T-cell (primary cell): ENCODE measurements around the gene CARD14. TPM values are rescaled to one million over a fixed set of nuclear protein-coding genes. Genes with fewer than 3 reads are reported as not detected.
"Not testable (repeated sequence)": the region's sequence is repeated elsewhere in the genome, so short reads cannot be mapped to it uniquely, and the experiment has no call there.

Experiments
- ATAC-seq, 4 experiments: fragments of 200-7000 bp in 3 of 4; fragments of 150-1000 bp in 1 of 4; cut with Tn5 transposase; replicated peaks in 1 of 4; 1 replicate in 3 of 4; 2 replicates in 1 of 4; pipeline ENCODE4 v1.10.0; 2021; ENCODE audit warnings: moderate library complexity in 3 of 4, mild to moderate bottlenecking in 2 of 4, moderate number of reproducible peaks in 1 of 4
- CTCF ChIA-PET, 2 donors: fragments of 300-600 bp; sonication (Branson Sonifier 250); formaldehyde crosslinking; loops; one replicate each; lab custom pipeline; 2022; ENCODE audit warnings: antibody characterized with exemption in 2 of 2; lab: Charles Lee
- POLR2A ChIA-PET, 2 donors: fragments of 300-600 bp; sonication (Branson Sonifier 250); formaldehyde crosslinking; loops; one replicate each; lab custom pipeline; 2022; ENCODE audit warnings: antibody characterized with exemption in 2 of 2; lab: Charles Lee
- DNase-seq, 35 experiments: peaks; one replicate each; pipeline versions ENCODE4 v3.0.0 to v3.0.0-alpha.2; 2013 to 2023
- H3K27ac ChIP-seq: one replicate; pipeline ENCODE4 v1.5.1; 2013; ENCODE audit warnings: low read length
- H3K27me3 ChIP-seq, 2 experiments: replicated peaks in 1 of 2; 1 replicate in 1 of 2; 2 replicates in 1 of 2; pipeline versions ENCODE4 v1.6.1 to v1.7.0; 2013; ENCODE audit warnings: low read length in 1 of 2, mixed read lengths in 1 of 2; ENCODE audit not compliant: control insufficient read depth in 2 of 2, insufficient read depth in 2 of 2; ENCODE audit errors: extremely low read depth in 1 of 2
- H3K36me3 ChIP-seq, 2 donors: 1 replicate in 1 of 2; 2 replicates in 1 of 2; pipeline versions ENCODE4 v1.6.1 to v1.7.0; 2013; ENCODE audit warnings: low read length in 1 of 2; ENCODE audit not compliant: control insufficient read depth in 2 of 2, insufficient read depth in 1 of 2; ENCODE audit errors: extremely low read depth in 1 of 2
- H3K4me1 ChIP-seq, 2 experiments: 1 replicate in 1 of 2; 2 replicates in 1 of 2; pipeline versions ENCODE4 v1.6.1 to v1.7.0; 2013; ENCODE audit warnings: low read length in 2 of 2, mixed read lengths in 1 of 2; ENCODE audit not compliant: insufficient read depth in 2 of 2, control insufficient read depth in 1 of 2; ENCODE audit errors: extremely low read depth in 1 of 2
- H3K4me3 ChIP-seq, 2 donors: 1 replicate in 1 of 2; 2 replicates in 1 of 2; pipeline versions ENCODE4 v1.5.1 to v1.7.0; 2013; ENCODE audit warnings: mild to moderate bottlenecking in 2 of 2, low read length in 1 of 2, moderate library complexity in 1 of 2; ENCODE audit not compliant: control insufficient read depth in 1 of 2; ENCODE audit errors: extremely low read depth in 1 of 2
- H3K9me3 ChIP-seq: 2 replicates; pipeline ENCODE4 v1.7.0; 2013
- H3K27ac Mint-ChIP-seq, 2 donors: one replicate each; pipeline ENCODE4 v1.8.0; 2020 to 2021; ENCODE audit warnings: mild to moderate bottlenecking in 2 of 2, mixed read lengths in 2 of 2
- H3K27me3 Mint-ChIP-seq, 2 donors: one replicate each; pipeline ENCODE4 v1.8.0; 2021 to 2022; ENCODE audit warnings: mixed read lengths in 2 of 2
- H3K36me3 Mint-ChIP-seq: one replicate; pipeline ENCODE4 v1.8.0; 2021; ENCODE audit warnings: mixed read lengths
- H3K4me1 Mint-ChIP-seq, 3 donors: one replicate each; pipeline ENCODE4 v1.8.0; 2020 to 2022; ENCODE audit warnings: mixed read lengths in 3 of 3, mild to moderate bottlenecking in 1 of 3
- H3K4me3 Mint-ChIP-seq, 3 donors: one replicate each; pipeline ENCODE4 v1.8.0; 2020 to 2022; ENCODE audit warnings: mild to moderate bottlenecking in 3 of 3, mixed read lengths in 3 of 3, moderate library complexity in 3 of 3
- H3K9me3 Mint-ChIP-seq, 3 donors: one replicate each; pipeline ENCODE4 v1.8.0; 2020 to 2022; ENCODE audit warnings: mixed read lengths in 3 of 3
- WGBS: methylation state at CpG from one replicate; pipeline ENCODE4 v1.1.5; 2013; ENCODE audit warnings: missing lambda C conversion rate; ENCODE audit not compliant: insufficient coverage; 5-methylcytosine and 5-hydroxymethylcytosine counted together
- total RNA-seq, 35 experiments: library from RNA in 6 of 35; stranded (reverse) in 6 of 35; fragments of 120-200 nt in 1 of 35; gene quantifications; one replicate each; pipeline versions ENCODE4 v1.2.1 to v1.2.4 and lab custom pipeline; 2013 to 2026

CARD14 gene
- total RNA-seq, 5 donors from 2014 or later (not counting 1 experiment from before 2014, with no cell fraction given) = 0.06 to 0.10 TPM; not detected in 3

DNA sequence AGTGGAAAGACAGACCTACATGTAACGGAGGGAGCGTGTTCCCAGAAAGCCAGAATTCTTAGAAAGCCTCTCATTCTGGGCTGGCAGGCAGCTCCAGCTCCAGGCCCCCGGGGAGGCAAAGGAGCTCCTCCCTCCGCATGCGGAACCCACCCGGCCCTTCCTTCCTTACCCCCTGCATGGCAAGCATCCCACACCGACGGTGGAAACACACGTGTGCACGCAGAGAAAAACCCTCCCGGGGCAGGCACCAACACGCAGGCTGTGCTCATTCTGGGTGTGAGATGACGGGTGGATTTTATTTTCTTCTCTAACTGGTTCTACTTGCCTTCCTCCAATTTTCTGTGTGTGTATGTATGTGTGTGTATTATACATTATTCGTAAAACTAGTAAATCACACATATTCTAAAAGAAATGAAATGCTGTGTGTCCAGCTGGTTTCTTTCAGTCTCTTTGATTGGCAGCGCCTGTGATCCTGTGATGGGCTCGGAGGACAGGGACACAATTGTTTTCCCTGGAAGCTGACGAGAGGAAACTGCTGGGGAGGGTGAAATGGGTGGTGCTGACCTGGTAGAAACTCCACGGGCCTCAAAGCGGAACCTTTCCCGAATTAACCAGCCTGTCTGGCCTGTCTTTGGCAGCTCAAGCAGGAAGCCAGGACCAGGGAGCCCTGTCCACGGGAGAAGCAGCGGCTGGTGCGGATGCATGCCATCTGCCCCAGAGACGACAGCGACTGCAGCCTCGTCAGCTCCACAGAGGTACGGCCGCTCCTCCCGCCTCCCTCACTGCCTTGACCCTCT is 22.2 kb downstream of the CARD14 start:
- CTCF ChIA-PET = interaction anchor here in 1 of 2 donors (0.6 kb wide), 1 partner anchor 28 kb away, joined by 6 read pairs; no protein-coding TSS in a partner anchor

DNA sequence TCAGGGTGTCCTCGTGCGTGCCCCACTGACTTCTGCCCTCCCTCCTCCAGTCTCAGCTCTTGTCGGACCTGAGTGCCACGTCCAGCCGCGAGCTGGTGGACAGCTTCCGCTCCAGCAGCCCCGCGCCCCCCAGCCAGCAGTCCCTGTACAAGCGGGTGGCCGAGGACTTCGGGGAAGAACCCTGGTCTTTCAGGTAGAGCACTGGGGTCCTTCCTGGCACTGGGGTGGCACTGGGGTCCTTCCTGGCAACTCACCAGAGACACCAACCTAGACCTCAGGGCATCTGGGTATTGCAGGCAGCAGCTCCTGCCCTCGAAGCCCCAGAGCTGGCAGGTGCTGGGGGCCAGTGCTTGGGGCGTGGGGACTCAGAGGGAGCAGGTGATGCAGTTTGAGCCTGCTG is 25.3 kb downstream of the CARD14 start:
- Histone ChIP-seq H3K4me3 (no peak overlapping the region), H3K27me3 (peaks cover 0 to 25% of the 10 kb centered on the region in 2 experiments), H3K9me3 (no peaks in the 10 kb centered on the region), H3K4me1 (peaks cover 0 to 4% of the 10 kb centered on the region in 2 experiments), H3K27ac (no peak overlapping the region), H3K36me3 (no peaks in the 10 kb centered on the region)
- Mint-ChIP-seq H3K27me3 (peaks cover 0 to 2% of the 10 kb centered on the region in 2 donors), H3K4me3 (no peak overlapping the region), H3K4me1 (no peaks in the 10 kb centered on the region), H3K27ac (no peak overlapping the region), H3K36me3 (no peaks in the 10 kb centered on the region), H3K9me3 (no peaks in the 10 kb centered on the region)
- ATAC-seq (no peak), DNase-seq (no peak)
- CTCF ChIA-PET = interaction anchor here (0.6 to 1.8 kb wide), 3 partner anchors 58 to 1135 kb away, joined by 4 to 7 read pairs (median 5); no protein-coding TSS in a partner anchor
- POLR2A ChIA-PET = no interaction called here
- 75% methylated on average over 8 of the region's 14 CpGs for WGBS

More for the DNA sequence above, 22.2 kb downstream of the CARD14 start:
- Histone ChIP-seq H3K36me3 (no peaks in the 10 kb centered on the region), H3K27me3 (peaks cover 0 to 49% of the 10 kb centered on the region in 2 experiments), H3K4me3 (no peak overlapping the region), H3K9me3 (no peaks in the 10 kb centered on the region), H3K4me1 (peaks cover 0 to 4% of the 10 kb centered on the region in 2 experiments), H3K27ac (no peak overlapping the region)
- POLR2A ChIA-PET = no interaction called here
- no peaks in the 10 kb centered on the region for H3K4me1 Mint-ChIP-seq
- H3K36me3 Mint-ChIP-seq = no peaks in the 10 kb centered on the region
- H3K27ac Mint-ChIP-seq = no peak overlapping the region
- no peak overlapping the region for H3K4me3 Mint-ChIP-seq
- ATAC-seq (no peak), DNase-seq (no peak)
- H3K27me3 Mint-ChIP-seq = peaks cover 0 to 5% of the 10 kb centered on the region in 2 donors
- H3K9me3 Mint-ChIP-seq = no peaks in the 10 kb centered on the region
- WGBS = 78% methylated on average over 18 of the region's 29 CpGs

DNA sequence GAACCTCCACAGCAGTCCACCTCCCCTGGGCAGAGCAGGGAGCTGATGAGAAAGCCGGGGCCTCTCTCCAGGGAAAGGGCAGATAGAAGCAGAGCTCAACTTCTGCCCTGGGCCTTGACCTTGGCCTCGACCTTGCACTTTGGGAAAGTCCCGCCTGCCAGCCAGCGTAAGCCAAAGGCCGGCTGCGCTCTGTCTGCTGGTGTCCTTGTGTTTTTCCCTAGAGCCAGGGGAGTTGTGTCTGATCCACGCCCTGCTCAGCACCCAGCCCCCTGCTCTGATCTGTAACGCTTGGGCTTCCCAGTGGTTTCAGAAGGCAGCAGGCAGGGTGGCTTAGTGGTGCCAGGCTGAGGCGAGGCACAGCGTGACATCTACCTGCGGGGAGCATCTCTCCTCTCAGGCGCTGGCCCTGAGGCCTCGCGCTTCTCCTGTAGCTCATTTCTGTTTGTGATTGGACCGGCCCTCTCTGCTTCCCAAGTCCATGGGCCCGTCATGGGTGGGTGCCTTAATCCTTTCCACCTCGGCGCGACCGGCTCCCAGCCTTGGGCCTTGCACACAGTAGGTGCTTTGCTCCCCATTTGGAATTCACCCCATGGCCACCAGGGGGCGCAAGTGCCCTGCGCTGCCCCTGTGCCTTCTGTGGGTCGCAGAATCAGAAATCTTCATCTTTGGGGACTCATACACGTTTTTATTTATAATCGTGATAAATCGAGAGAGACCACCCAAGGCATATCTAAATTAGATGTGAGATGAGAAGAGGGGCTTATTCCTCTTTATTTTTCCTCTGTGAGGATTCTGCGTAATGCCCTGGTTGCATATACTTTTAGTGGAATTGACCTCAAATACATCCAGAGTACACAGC is 26.1 kb downstream of the CARD14 start:
- ATAC-seq (peak in 3 of 4 experiments; percentile 43 to 72 (median 62)), DNase-seq (peak in 33 of 35 experiments; percentile 12 to 78 (median 47))
- WGBS = 80% methylated on average over 20 of the region's 27 CpGs
- H3K4me1 Mint-ChIP-seq = no peaks in the 10 kb centered on the region
- Histone ChIP-seq H3K27ac (no peak overlapping the region), H3K9me3 (no peaks in the 10 kb centered on the region), H3K4me3 (no peak overlapping the region), H3K36me3 (no peaks in the 10 kb centered on the region), H3K4me1 (peaks cover 0 to 4% of the 10 kb centered on the region in 2 experiments), H3K27me3 (peaks cover 0 to 21% of the 10 kb centered on the region in 2 experiments)
- no peaks in the 10 kb centered on the region for H3K9me3 Mint-ChIP-seq
- POLR2A ChIA-PET = no interaction called here
- no peaks in the 10 kb centered on the region for H3K36me3 Mint-ChIP-seq
- H3K4me3 Mint-ChIP-seq = no peak overlapping the region
- H3K27me3 Mint-ChIP-seq = peaks cover 0 to 2% of the 10 kb centered on the region in 2 donors
- CTCF ChIA-PET = interaction anchor here (0.6 to 1.8 kb wide), 8 partner anchors 10 to 1136 kb away, joined by 3 to 7 read pairs (median 4); no protein-coding TSS in a partner anchor
- H3K27ac Mint-ChIP-seq = peak overlapping the region in 1 of 2 donors; percentile 79

DNA sequence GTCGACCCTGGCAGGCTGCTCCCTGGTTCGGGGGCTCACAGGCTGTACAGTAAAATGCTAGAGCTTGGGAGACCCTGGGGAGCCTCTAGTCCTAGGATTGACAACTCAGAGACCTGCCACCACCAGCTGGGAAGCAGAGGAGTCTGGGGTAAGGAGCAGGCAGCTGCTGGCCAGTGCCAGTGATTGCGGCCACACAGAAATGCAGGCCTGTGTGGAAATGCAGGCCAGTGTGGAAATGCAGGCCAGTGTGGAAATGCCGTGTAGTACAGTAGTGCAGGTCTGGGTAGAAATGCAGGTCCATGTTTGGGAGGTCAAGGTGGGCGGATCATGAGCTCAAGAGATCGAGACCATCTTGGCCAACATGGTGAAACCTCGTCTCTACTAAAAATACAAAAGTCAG is 26.8 kb downstream of the CARD14 start:
- ChIA-PET CTCF (interaction anchor here (1.2 to 1.8 kb wide), 2 partner anchors 9 to 56 kb away, joined by 3 to 7 read pairs; no protein-coding TSS in a partner anchor), POLR2A (no interaction called here)
- Histone ChIP-seq H3K4me1 (peaks cover 0 to 4% of the 10 kb centered on the region in 2 experiments), H3K27me3 (peaks cover 0 to 14% of the 10 kb centered on the region in 2 experiments), H3K36me3 (no peaks in the 10 kb centered on the region), H3K9me3 (no peaks in the 10 kb centered on the region), H3K4me3 (no peak overlapping the region), H3K27ac (no peak overlapping the region)
- Mint-ChIP-seq H3K4me1 (no peaks in the 10 kb centered on the region), H3K4me3 (no peak overlapping the region), H3K27ac (no peak overlapping the region), H3K9me3 (no peaks in the 10 kb centered on the region), H3K36me3 (no peaks in the 10 kb centered on the region), H3K27me3 (peaks cover 0 to 2% of the 10 kb centered on the region in 2 donors)
- ATAC-seq = no peak
- WGBS = 92% methylated on average over 7 of the region's 7 CpGs
- no peak for DNase-seq

DNA sequence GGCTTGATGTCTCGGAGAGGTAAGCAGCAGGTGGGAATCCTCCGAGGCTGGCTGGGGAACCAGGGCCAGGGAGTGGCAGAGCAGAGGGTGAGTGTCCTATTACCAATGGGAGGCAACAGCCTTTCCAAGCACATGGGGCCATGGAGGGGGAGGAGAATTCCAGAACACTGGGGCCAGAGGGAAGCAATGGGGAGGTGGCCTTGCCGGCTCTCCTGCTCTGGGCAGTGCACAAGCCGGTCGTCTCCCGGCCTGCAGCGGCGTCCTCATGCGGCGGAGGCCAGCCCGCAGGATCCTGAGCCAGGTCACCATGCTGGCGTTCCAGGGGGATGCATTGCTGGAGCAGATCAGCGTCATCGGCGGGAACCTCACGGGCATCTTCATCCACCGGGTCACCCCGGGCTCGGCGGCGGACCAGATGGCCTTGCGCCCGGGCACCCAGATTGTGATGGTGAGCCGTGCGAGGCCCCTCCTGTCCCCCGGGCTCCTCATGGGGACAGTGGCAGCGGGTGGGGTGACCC is 28.4 kb downstream of the CARD14 start:
- Mint-ChIP-seq H3K27me3 (peaks cover 0 to 2% of the 10 kb centered on the region in 2 donors), H3K4me3 (no peak overlapping the region), H3K4me1 (no peaks in the 10 kb centered on the region), H3K27ac (no peak overlapping the region), H3K9me3 (no peaks in the 10 kb centered on the region), H3K36me3 (no peaks in the 10 kb centered on the region)
- Histone ChIP-seq H3K4me1 (peaks cover 0 to 4% of the 10 kb centered on the region in 2 experiments), H3K27me3 (peaks cover 0 to 8% of the 10 kb centered on the region in 2 experiments), H3K27ac (no peak overlapping the region), H3K9me3 (no peaks in the 10 kb centered on the region), H3K4me3 (no peak overlapping the region), H3K36me3 (no peaks in the 10 kb centered on the region)
- DNase-seq (no peak), ATAC-seq (no peak)
- POLR2A ChIA-PET = no interaction called here
- CTCF ChIA-PET = no interaction called here
- 89% methylated on average over 21 of the region's 27 CpGs for WGBS

DNA sequence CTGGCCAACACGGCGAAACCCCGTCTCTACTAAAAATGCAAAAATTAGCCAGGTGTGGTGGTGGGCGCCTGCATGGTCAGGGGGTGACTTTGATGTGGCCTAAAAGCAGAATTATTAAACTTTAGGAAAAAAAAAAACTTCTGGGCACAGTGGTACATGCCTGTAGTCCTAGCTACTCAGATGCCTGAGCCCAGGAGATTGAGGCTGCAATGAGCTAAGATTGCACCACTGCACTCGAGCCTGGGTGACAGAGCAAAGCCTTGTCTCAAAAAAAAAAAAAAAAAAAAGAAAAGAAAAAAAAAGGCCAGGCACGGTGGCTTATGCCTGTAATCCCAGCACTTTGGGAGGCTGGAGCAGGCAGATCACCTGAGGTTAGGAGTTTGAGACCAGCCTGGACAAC is 29.5 kb downstream of the CARD14 start:
- H3K4me1 ChIP-seq, H3K27ac Mint-ChIP-seq, DNase-seq, H3K4me1 Mint-ChIP-seq, H3K9me3 Mint-ChIP-seq, ATAC-seq, H3K27me3 Mint-ChIP-seq, H3K27me3 ChIP-seq, H3K4me3 Mint-ChIP-seq, H3K4me3 ChIP-seq, H3K36me3 ChIP-seq, H3K27ac ChIP-seq, H3K9me3 ChIP-seq, H3K36me3 Mint-ChIP-seq: not testable (repeated sequence)
- WGBS = 88% methylated on average over 4 of the region's 6 CpGs
- ChIA-PET CTCF (interaction anchor here in 1 of 2 donors (0.6 to 0.7 kb wide), 3 partner anchors 13 to 769 kb away, joined by 4 read pairs; no protein-coding TSS in a partner anchor), POLR2A (interaction anchor here (0.6 kb wide), 2 partner anchors 30 to 1617 kb away, joined by 3 to 7 read pairs; no protein-coding TSS in a partner anchor)
